ENCODE measurements around the gene ACTA1. TPM values are rescaled to one million over a fixed set of nuclear protein-coding genes. Genes with fewer than 3 reads are reported as not detected.

ACTA1 gene
- total and polyA plus RNA-seq, 4 donors = 0.06 to 0.33 (median 0.08) TPM; not detected in 1

DNA sequence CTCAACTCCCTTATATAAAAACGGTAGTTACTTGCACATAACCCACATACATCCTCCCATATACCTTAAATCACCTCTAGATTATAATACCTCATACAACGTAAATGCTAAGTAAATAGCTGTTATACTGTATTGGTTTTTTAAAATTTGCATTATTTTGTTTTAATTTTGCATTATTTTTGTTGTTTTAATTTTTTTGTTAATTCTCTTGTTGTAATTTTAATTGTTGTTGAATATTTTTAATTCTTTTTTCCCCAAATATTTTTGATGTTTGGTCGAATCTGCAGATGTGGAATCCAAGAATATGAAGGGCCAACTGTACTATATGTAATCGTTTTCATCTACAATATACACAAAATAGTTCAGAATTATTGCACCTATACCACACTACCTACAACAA, 23.5 kb upstream of the ACTA1 start (continued):
- TF ChIP-seq, protein P1, sequence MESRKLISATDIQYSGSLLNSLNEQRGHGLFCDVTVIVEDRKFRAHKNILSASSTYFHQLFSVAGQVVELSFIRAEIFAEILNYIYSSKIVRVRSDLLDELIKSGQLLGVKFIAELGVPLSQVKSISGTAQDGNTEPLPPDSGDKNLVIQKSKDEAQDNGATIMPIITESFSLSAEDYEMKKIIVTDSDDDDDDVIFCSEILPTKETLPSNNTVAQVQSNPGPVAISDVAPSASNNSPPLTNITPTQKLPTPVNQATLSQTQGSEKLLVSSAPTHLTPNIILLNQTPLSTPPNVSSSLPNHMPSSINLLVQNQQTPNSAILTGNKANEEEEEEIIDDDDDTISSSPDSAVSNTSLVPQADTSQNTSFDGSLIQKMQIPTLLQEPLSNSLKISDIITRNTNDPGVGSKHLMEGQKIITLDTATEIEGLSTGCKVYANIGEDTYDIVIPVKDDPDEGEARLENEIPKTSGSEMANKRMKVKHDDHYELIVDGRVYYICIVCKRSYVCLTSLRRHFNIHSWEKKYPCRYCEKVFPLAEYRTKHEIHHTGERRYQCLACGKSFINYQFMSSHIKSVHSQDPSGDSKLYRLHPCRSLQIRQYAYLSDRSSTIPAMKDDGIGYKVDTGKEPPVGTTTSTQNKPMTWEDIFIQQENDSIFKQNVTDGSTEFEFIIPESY (IDR thresholded peaks at IDR 0.05) = no peak
- TF ChIP-seq GABPA (IDR thresholded peaks at IDR 0.05 in 1 of 2, conservative IDR thresholded peaks at IDR 0.05 in 1 of 2) (no peak), RAD21 (IDR thresholded peaks at IDR 0.05) (no peak)
- TF ChIP-seq, protein P2, sequence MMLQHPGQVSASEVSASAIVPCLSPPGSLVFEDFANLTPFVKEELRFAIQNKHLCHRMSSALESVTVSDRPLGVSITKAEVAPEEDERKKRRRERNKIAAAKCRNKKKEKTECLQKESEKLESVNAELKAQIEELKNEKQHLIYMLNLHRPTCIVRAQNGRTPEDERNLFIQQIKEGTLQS (IDR thresholded peaks at IDR 0.05) = no peak

DNA sequence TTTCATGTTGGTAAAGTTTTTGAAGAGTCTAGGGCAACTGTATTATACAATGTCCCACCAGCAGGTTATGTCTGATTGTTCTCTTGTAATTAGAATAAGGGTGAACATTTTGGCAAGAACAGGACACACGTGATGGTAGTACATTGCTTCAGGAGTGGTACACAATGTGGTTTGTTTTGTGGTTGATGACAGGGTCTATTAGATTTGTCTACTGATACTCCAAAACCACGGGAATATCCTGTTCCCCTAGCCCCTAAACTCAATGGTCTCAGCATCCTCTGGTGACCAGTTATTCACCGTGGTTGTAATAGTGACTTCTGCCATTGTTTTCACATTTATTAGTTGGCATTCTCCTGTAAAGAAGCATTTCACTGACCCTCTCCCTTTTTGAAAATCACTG, 22.1 kb upstream of the ACTA1 start:
- H3K4me1 ChIP-seq (ENCODE audit: control insufficient read depth in 4 of 4, insufficient read depth in 4 of 4, low read length in 3 of 4) = no peaks in the 10 kb centered on the region
- no peak for DNase-seq (ENCODE audit: low spot score)
- H3K27me3 ChIP-seq (ENCODE audit: control insufficient read depth in 4 of 4, insufficient read depth in 4 of 4, low read length in 3 of 4) = no peaks in the 10 kb centered on the region
- no peak overlapping the region for H3K9ac ChIP-seq (ENCODE audit: low read depth in 1 of 2, low read length in 2 of 2)
- no peak overlapping the region for H3K4me3 ChIP-seq (ENCODE audit: low read depth in 1 of 3, low read length in 3 of 3)
- 77% methylated on average over 3 of the region's 3 CpGs for WGBS
- H3K9me3 ChIP-seq (ENCODE audit: control insufficient read depth in 4 of 4, low read length in 3 of 4) = no peaks in the 10 kb centered on the region
- peaks cover 9 to 52% (median 41%) of the 10 kb centered on the region in 4 donors for H3K36me3 ChIP-seq (ENCODE audit: control insufficient read depth in 4 of 4, insufficient read depth in 3 of 4, low read depth in 1 of 4, low read length in 3 of 4)
- TF ChIP-seq HNF4A (conservative IDR thresholded peaks at IDR 0.05) = no peak
- no peak for TF ChIP-seq FOXA1 (IDR thresholded peaks at IDR 0.05)
- TF ChIP-seq, protein P2 (IDR thresholded peaks at IDR 0.05) = no peak
- TF ChIP-seq RAD21 (IDR thresholded peaks at IDR 0.05) = no peak
- TF ChIP-seq, protein P3, sequence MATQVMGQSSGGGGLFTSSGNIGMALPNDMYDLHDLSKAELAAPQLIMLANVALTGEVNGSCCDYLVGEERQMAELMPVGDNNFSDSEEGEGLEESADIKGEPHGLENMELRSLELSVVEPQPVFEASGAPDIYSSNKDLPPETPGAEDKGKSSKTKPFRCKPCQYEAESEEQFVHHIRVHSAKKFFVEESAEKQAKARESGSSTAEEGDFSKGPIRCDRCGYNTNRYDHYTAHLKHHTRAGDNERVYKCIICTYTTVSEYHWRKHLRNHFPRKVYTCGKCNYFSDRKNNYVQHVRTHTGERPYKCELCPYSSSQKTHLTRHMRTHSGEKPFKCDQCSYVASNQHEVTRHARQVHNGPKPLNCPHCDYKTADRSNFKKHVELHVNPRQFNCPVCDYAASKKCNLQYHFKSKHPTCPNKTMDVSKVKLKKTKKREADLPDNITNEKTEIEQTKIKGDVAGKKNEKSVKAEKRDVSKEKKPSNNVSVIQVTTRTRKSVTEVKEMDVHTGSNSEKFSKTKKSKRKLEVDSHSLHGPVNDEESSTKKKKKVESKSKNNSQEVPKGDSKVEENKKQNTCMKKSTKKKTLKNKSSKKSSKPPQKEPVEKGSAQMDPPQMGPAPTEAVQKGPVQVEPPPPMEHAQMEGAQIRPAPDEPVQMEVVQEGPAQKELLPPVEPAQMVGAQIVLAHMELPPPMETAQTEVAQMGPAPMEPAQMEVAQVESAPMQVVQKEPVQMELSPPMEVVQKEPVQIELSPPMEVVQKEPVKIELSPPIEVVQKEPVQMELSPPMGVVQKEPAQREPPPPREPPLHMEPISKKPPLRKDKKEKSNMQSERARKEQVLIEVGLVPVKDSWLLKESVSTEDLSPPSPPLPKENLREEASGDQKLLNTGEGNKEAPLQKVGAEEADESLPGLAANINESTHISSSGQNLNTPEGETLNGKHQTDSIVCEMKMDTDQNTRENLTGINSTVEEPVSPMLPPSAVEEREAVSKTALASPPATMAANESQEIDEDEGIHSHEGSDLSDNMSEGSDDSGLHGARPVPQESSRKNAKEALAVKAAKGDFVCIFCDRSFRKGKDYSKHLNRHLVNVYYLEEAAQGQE (IDR thresholded peaks at IDR 0.05) = no peak
- no peak for TF ChIP-seq EGR1 (IDR thresholded peaks at IDR 0.05; ENCODE audit: low read depth in 2 of 2)
- TF ChIP-seq SP1 (IDR thresholded peaks at IDR 0.05) = no peak
- no peak for TF ChIP-seq RXRA (IDR thresholded peaks at IDR 0.05)
- H3K27ac ChIP-seq (ENCODE audit: low read depth in 1 of 2, low read length in 2 of 2) = no peak overlapping the region

DNA sequence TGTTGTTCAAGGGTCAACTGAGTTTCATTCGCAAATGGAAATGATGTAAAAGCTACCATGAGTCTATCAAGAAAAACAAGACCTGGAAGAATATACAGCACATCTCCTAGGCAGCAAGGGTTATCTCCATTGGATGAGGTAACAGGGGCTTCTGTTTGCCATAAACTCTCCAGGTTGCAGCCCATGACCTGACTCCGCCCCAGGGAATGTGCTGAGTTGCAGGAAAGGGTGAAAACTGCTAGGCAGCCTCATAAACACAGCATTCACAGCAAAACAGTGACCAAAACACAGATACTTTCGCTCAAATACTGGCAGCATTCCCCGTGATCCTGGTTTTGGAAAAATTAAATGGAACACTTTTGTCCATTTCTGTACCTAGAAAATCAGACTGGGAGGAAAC, 20.2 kb upstream of the ACTA1 start:
- H3K27me3 ChIP-seq (ENCODE audit: control insufficient read depth in 4 of 4, insufficient read depth in 4 of 4, low read length in 3 of 4) = no peaks in the 10 kb centered on the region
- no peak for DNase-seq (ENCODE audit: low spot score)
- H3K9ac ChIP-seq (ENCODE audit: low read depth in 1 of 2, low read length in 2 of 2) = no peak overlapping the region
- H3K4me3 ChIP-seq (ENCODE audit: low read depth in 1 of 3, low read length in 3 of 3) = no peak overlapping the region
- H3K36me3 ChIP-seq (ENCODE audit: control insufficient read depth in 4 of 4, insufficient read depth in 3 of 4, low read depth in 1 of 4, low read length in 3 of 4) = peaks cover under 1 to 41% (median 28%) of the 10 kb centered on the region in 4 donors
- no peak overlapping the region for H3K27ac ChIP-seq (ENCODE audit: low read depth in 1 of 2, low read length in 2 of 2)
- H3K4me1 ChIP-seq (ENCODE audit: control insufficient read depth in 4 of 4, insufficient read depth in 4 of 4, low read length in 3 of 4) = no peaks in the 10 kb centered on the region
- 92% methylated on average over 4 of the region's 4 CpGs for WGBS
- no peaks in the 10 kb centered on the region for H3K9me3 ChIP-seq (ENCODE audit: control insufficient read depth in 4 of 4, low read length in 3 of 4)
- no peak for TF ChIP-seq TAF1 (conservative IDR thresholded peaks at IDR 0.05)
- TF ChIP-seq RXRA (IDR thresholded peaks at IDR 0.05) = no peak
- TF ChIP-seq, protein P4, sequence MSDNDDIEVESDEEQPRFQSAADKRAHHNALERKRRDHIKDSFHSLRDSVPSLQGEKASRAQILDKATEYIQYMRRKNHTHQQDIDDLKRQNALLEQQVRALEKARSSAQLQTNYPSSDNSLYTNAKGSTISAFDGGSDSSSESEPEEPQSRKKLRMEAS (IDR thresholded peaks at IDR 0.05) = no peak
- TF ChIP-seq, protein P2 (IDR thresholded peaks at IDR 0.05) = no peak
- TF ChIP-seq GABPA (IDR thresholded peaks at IDR 0.05 in 1 of 2, conservative IDR thresholded peaks at IDR 0.05 in 1 of 2) = no peak
- TF ChIP-seq, protein P1 (IDR thresholded peaks at IDR 0.05) = no peak
- no peak for TF ChIP-seq YY1 (IDR thresholded peaks at IDR 0.05)
- TF ChIP-seq RAD21 (IDR thresholded peaks at IDR 0.05) = no peak
- TF ChIP-seq SP1 (IDR thresholded peaks at IDR 0.05) = no peak
- TF ChIP-seq, protein P5, sequence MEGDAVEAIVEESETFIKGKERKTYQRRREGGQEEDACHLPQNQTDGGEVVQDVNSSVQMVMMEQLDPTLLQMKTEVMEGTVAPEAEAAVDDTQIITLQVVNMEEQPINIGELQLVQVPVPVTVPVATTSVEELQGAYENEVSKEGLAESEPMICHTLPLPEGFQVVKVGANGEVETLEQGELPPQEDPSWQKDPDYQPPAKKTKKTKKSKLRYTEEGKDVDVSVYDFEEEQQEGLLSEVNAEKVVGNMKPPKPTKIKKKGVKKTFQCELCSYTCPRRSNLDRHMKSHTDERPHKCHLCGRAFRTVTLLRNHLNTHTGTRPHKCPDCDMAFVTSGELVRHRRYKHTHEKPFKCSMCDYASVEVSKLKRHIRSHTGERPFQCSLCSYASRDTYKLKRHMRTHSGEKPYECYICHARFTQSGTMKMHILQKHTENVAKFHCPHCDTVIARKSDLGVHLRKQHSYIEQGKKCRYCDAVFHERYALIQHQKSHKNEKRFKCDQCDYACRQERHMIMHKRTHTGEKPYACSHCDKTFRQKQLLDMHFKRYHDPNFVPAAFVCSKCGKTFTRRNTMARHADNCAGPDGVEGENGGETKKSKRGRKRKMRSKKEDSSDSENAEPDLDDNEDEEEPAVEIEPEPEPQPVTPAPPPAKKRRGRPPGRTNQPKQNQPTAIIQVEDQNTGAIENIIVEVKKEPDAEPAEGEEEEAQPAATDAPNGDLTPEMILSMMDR (IDR thresholded peaks at IDR 0.05; ENCODE audit: low read depth, low read length, missing input control) = no peak
